CD4-positive, alpha-beta T cell treated with Interleukin-15 for 4 hours (primary cell): ENCODE results near the gene SYT2.
"Not testable (repeated sequence)": the region's sequence is repeated elsewhere in the genome, so short reads cannot be mapped to it uniquely, and the experiment has no call there.

Experiments
- DNase-seq: peaks from one replicate; pipeline ENCODE4 v3.0.0-alpha.2; 2020; ENCODE audit warnings: low spot score

The SYT2 gene

DNA sequence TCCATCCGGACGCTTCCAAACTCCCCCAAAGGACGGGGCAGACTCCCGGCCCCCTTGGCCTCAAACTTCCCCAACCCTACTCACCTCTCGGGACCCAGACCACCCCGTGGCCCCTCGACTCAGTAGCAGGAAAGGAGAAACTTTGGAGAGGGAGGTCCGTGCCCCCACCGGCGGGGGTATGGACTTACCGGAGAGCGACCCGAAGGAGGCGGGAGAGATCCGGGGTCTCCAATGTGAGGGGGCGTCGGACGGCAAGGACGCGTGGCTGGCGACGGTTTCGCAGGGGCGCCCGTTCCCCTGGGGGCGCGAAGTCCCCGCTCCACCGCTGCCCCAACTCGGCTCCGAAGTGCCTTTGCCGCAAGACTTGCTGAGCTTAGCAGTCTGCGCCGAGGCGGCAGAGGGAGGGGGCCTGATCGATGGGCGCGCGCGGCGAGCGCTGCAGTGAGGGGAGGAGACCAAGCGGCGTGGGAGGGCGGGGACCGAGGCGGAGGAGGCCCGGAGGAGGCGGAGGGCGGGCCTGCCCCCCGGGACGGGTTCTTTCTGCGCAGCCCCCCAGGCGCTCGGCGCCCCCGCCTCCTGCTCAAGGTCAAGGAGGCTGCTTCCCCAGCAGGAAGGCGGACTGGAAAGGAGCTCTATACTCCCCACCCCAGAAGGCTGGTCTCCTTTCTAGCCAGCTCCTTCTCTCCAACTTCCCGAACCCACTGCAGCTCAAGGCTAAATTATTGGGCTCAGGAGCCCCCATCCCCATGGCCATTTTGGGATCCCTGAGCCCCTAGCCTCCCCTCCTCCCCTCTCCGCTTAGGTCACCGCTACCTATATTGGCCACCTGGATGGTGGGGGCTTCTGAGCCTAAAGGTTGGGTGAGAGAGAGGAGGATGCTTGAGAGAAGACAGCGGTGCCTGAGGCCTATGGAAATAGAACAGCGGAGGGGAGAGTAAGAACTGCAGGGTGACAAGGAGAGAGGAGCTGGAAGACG lies at the start of gene SYT2:
Gene SYT2 (minus strand): TSS at position 385 of the 976 bp plus-strand sequence. CDS start 104,682 bp downstream, outside the sequence.
- DNase-seq = no peak

DNA sequence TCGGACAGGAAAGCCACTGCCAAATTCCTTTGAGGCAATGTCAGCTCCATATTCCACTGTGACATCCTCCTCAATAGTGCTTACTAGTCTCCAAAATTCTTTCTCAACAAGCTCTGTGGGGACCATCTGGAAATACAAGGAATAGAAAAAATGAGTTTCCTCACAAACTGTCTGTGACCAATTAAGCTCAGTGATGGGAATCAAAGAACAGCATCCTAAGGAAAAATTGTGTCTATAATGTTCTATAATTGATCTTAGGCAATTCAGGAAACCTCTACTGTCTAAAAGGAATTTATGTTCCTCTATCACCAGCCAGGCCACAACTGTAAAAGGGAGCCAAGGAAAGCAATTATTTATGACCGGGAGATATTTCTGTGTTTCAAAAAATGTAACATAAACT lies 46.1 kb upstream of the SYT2 start:
- DNase-seq = no peak

DNA sequence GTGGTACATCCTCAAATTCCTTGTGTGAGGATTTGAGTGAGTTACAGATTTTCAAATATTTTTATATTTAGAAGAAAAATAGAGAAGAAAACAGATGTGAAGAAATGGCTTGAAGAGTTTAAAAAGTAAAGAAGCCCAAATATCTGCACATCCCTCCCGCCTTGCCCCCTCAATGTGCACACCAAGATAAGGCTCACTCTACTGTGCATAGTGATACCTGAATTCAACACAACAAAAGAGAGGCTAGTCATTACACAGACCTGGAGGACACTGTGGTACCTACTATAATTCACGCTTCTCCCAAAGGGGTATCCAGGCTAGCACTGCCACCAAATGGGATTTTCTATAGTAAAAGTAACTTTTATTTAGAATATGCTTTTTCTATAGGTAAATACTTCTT lies 44.0 kb upstream of the SYT2 start:
- DNase-seq = no peak

DNA sequence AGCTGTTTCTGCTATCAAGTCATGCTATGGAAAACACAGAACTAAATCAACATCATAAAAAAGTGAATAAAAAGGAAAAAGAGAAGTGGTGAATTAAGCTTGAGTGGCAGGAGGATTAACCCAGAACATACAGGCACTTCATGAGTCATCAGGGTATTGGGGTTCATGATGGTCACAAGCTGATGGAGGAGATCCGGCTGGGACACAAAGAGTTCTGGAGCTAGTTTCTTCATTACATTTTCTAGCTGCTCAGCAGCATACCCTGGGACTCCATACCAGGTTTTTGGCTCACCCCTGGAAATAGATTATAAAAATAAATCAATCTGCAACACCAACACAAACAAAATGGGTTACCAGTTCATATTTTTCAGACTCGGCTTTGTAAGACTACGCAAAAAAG lies 42.5 kb upstream of the SYT2 start:
- DNase-seq = no peak

DNA sequence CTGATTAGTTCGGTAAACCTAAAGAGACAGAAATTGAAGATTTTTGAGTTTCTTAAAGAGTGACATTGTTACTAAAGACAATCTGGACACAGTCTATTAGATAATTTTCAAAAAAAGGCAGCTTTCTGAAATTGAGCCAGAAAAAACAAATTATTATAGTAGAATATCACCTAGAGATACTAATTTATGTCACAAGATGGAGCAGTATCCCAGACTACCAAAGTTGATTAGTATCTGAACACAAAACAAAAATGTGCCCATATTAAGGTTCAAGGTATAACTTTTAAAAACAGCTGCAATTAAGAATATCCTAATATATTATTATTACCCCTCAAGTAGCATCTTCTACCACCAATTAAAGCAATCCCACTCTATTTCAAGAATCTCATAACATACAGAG lies 40.5 kb upstream of the SYT2 start:
- DNase-seq = no peak

DNA sequence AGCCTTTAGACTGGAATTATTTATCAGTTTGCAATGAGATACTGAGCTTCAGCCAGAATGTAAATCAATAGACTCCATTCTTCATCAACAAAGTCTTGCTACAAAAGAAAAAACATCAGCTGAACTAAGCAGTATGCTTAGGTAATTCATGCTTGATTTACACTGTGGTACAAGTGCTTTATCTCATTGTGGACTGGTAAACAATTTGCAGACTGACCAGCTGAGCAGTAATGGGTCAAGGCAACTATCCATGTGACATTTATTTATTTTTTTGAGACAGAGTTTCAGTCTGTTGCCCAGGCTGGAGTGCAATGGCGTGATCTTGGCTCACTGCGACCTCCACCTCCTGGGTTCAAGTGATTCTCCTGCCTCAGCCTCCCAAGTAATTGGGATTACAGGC lies 39.8 kb upstream of the SYT2 start:
- no peak for DNase-seq

DNA sequence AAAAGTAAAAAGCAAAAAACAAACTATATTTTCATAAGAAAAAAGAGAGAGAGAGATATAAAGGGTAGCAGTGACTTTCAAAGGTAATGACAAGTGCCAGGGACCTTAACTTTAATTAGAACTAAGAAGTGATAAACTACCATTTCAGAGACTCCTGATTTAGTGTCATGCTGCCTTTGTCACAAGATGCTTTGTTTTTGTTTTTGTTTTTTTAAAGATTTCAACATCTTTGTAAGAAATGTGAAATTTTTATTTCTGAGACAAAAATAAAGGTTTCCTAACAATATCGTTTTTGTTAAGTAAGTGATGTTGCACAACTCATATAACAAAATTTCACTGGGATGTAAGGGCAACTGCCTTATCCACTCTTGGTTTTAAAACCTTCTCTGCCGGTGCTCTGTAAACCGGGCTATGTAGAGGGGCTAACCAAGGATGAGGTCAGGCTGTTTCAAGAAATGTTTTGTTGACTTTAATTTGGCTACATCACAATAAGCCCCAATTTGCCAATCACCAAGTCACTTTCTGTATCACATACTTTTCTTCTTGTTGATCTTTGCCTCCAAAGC lies 35.2 kb upstream of the SYT2 start:
- DNase-seq = no peak

DNA sequence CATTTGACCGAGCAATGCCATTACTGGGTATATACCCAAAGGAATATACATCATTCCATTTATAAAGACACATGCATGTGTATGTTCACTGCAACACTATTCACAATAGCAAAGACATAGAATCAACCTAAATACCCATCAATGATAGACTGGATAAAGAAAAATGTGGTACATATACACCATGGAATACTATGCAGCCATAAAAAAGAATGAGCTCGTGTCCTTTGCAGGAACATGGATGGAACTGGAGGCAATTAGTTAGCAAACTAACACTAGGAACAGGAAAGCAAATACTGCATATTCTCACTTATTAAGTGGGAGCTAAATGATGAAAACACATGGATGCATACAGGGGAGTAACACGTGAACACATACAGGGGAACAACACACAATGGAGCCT lies 34.5 kb upstream of the SYT2 start:
- not testable (repeated sequence) for DNase-seq

DNA sequence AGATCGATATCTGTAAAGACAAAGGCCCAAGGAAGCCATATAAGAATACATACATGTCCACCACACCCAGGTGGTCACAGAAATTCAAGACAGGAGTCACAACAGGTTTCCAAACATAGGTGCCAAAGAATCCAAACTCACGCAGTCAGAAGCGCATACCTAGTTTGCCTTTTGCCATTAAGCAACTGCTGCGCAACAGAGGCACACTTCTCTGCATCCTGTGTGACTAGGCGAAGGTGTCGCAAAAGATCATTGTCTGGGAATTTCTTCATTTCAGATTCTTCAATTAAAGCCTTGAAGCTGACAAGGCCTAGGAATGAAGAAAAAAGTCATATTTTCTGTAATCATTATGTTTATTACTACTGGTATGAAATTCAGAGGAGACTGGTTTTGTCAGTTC lies 32.2 kb upstream of the SYT2 start:
- no peak for DNase-seq

DNA sequence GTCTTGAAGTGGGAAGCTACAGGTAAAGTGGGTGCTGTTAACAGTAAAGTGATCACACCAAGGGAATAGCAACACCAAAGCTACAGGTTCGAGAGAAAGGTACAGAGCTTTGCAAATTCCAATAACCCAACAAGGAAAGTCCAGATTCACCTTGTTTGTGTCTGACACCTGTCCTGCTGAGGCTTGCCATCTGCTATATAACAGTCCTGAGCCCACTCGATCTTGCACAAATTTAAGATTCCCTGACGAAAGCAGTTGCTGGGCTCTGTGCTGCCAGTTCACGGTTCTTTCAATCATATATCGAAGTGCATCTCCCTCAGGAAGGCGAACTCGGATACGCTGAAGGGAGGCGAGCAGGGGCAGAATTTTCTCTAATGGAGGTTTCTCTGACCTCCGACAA lies 23.0 kb upstream of the SYT2 start:
- no peak for DNase-seq

DNA sequence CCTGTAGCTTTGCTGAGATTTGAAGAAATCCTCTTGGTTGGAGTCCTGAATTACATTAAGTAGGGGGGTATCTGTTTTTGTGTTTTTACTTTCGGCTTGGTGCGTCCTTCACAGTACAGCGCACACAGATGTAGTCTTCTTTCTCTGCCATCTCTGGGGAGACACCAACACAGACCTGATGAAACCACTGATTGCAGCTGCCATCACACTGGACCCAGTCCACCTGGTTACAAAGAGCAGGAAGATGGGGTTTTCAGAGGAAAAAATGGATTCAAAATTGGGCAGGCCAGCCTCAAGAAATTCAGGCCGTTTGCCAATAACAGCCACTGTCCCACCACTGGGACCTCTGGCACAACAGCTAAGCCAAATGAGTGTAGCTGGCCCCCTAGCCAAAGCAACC lies 18.7 kb upstream of the SYT2 start:
- no peak for DNase-seq

DNA sequence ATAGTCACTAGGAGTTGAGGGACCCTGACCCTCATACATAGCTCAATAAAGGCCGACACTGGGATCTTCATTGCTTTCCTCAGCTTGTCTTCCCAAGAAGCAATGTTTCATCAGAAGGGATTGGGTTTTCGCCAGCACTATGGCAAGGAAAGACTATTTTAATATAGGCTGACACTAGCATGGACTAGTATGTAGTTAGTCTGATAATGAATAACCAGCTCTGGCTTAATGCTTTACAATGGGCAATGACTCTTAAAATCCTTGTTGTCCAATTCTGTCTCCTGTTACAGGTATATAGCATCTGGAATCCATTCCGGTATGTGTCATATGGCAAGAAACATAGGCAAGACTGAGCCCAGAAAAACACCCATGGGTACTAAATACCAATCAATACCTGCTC lies 15.3 kb upstream of the SYT2 start:
- DNase-seq = no peak

DNA sequence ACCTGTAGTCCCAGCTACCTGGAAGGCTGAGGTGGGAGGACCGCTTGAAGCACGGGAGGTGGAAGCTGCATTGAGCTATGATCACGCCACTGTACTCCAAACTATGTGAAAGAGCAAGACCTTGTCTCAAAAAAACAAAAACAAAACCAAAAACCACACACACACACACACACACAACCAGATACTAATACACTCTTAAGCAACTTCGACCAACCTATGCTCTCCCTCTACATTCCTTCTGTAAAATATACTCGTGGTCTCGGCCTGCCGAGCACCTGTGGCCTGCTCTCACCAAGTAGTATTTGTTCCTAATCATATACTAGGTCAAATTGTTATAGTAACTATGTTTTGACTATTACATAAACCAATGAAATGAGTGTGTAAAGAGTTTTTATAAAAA lies 13.5 kb upstream of the SYT2 start:
- DNase-seq = no peak

DNA sequence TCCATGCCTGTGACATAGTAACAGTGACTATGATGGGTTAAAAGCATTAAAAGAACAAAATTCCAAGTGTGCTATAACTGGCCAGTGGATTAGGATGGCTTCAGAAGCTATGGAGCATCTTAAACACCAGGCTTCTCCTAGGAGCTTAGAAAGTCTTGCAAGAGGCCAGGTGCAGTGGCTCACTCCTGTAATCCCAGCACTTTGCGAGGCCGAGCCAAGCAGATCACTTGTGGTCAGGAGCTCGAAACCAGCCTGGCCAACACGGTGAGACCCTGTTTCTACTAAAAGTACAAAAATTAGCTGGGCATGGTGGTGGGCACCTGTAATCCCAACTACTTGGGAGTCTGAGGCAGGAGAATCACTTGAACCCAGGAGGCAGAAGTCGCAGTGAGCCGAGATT lies 12.8 kb upstream of the SYT2 start:
- DNase-seq = not testable (repeated sequence)

DNA sequence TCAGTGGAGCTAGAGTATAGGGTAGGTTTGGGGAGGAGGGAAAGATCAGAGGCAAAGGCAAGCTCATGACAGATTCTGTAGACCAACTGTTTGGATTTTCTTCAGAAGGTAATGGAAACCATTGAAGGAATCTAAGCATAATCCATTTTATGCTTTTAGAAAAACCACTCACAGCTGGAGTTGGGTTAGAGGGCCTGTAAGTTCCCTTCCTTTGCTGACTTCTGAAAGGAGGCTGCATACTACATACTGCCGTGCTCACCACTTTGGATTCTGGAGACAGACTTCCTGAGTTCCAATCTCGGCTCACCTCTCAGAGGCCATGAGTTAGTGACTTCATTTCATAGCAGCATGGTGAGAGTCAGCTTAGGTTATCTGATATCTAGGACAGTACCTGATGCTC lies 6.4 kb upstream of the SYT2 start:
- DNase-seq = no peak

DNA sequence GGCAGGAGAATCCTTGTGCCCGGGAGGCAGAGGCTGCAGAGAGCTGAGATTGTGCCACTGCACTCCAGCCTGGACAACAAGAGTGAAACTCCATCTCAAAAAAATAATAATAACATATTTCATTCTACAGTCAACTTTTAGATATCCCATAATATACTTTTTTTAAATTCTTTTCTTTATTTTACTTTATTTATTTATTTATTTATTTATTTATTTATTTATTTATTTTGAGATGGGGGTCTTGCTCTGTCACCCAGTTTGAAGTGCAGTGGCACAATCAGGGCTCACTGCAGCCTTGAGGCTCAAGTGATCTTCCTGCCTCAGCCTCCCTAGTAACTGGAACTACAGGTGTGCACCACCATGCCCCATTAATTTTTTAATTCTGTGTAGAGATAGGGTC lies 3.9 kb upstream of the SYT2 start:
- not testable (repeated sequence) for DNase-seq

DNA sequence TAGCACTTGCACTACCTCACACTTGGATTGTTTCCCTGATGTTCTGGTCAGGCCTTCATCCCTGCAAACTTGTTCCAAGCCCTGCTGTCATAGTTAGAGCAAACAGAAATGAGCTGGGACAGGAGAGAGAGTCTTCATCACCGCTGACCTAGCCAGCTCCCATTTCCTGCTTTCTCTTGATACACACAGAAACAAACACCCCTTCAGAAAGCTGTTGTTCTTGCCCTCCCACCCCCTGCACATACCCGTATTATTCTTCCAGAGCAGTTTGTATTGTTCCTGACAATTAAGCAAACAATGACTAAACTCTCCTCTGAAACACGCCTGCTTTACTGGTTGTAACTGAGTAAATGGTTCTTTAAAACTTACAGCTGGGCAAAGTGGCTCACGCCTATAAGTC lies 2.9 kb upstream of the SYT2 start:
- DNase-seq = no peak

DNA sequence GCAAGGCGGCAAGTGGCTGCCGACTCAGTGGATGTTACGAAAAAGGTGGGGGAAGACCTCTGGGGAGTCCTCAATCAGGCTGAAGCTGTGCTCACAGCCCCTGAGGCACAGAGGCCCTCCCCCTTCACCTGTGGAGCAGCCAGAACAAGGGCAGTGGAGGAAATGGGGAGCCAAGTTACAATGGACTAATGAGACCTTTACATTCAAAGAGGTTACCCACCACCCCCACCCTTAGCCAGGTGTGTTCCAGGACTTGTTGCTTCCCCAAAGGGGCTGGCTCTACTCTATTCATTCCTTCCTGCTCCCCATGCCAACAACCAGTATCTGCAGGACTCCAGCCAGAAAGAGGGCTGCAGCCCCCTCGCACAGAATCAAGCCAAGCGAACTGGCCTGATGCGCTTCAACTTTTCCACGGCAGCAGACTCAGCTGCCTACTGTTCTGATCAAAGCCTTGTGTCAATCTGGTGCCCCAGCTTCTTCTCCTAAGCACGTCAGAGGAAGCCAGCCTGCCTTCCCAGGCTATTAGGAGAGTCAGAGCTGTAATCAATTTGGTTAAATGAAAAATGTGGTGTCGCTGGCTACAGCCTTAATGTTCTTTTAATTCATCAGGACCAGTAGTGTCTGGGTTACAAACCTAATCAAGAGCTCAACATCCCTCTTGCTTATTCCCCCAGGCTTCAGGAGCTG lies 1.8 kb upstream of the SYT2 start:
- DNase-seq = no peak

DNA sequence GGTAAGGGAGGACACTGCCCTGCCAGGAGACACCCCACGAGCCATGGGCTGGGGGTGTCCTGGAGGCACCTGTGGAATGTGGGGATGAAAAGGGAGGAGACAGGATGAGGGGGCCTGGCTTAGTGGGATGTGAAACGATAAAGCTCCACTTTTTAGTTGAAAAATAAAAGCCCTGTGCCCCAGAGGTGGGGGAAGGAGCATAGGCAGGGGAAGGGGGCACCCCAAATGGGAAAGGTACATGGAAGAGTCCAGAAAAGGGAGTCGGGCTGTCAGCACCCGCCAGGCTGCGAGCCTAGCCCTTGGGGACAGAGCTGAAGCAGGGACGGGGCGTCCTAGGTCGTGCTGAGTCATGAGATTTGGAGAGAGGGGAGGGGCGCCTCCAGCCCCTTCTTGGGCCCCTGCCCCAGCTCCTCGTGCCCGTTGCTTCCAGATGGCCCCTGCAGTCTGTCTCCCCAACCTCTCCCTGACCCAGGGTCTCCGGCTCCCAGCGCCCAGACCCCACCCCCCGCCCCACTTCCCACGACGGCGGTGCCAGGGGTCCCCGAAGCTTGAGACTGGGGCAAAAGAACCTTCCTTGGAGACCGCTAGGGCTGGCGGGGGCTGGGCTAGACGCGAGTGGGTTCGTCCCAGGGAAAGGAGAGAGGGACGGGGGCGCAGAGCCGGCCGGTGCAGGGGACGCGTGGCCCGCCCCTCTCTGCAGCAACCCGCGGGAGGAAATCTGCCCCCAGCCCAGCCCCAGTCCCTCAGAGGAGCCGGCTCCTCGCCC lies 795 bp downstream of the SYT2 start:
- DNase-seq = no peak

DNA sequence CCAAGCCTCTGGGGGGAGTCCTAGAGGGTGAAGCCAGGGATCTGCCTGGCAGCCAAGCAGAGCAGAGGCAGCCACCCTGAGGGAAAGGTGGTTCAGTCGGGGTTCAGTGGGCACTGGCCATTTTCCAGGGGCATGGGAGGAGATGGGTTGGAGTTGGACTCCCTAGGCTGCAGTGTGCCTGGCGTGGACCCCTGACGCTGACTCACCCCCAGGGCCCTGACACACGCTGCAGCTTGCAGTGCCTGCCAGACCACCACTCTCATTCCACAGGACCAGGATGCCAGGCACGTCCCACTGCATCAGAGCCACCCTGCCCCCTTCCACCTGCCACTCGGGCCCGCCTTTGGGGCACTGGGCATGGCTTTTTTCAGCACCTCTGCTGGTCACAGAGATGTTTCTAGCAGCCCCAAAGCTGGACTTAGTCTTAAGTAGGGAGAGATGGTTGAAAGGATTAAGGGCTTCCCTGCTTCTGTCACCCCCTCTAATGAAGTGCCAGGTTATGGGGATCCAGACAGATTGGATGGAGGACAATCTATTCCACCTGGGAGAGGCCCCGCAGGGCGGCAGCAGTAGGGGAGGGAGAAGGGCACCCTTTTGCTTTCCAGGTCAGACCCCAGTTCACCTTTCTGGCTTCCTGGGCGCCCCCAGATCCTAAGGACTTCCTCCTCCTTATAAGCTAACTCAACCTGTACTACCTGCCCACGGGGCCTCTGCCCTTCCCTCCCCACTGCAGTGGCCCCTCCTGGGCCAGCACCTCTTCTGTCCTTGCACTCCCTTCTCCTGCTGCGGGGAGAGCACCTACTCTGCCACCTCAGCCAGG lies 1.6 kb downstream of the SYT2 start:
- DNase-seq = no peak

DNA sequence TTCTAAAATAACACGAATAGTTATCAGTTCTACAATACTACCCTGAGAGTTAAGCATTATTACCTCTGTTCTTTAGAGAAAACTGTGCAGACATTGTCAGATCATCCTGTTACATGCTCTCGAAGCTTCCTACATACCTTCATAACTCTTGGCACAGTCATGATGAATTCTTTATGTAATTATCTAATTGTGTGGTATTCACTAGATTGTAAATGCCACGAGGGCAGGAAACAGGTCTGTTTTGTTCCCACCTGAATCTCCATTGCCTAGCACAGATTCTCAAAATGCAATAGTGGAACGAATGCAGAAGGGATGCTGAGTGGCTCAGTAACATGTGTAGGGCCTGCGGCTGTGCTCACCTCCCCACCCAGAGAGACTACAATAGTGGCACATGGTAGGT lies 3.4 kb downstream of the SYT2 start:
- DNase-seq = no peak
